ENCODE measurements around the gene PTK7. TPM values are rescaled to one million over a fixed set of nuclear protein-coding genes. Genes with fewer than 3 reads are reported as not detected.

Gene PTK7
- total and polyA plus RNA-seq, 2 of the 8 experiments (the other 6 are each of a cell fraction or from before 2014, with no cell fraction given) = 110 to 138 TPM

GRCh38 chr6:43123461-43124314 lies 47.6 kb downstream of the PTK7 start:
- no peaks in the 10 kb centered on the region for H3K36me3 ChIP-seq (ENCODE audit: control insufficient read depth in 2 of 4, insufficient read depth in 4 of 4, low read length in 3 of 4)
- H3K27me3 ChIP-seq (replicated peaks in 1 of 4; ENCODE audit: control insufficient read depth in 3 of 4, extremely low read depth in 1 of 4, insufficient read depth in 3 of 4, low read length in 3 of 4) = no peaks in the 10 kb centered on the region
- H3K56ac ChIP-seq (replicated peaks; ENCODE audit: insufficient read length, low read depth, low read length) = no peak overlapping the region
- H2AFZ ChIP-seq (ENCODE audit: low read length) = no peak overlapping the region
- H3K14ac ChIP-seq (ENCODE audit: insufficient read length) = peak overlapping the region; percentile 6
- FAIRE-seq (no peak), DNase-seq (ENCODE audit: low read depth in 1 of 2, low spot score in 2 of 2) (no peak)
- H4K5ac ChIP-seq (ENCODE audit: insufficient read length, low read depth, low read length) = no peak overlapping the region
- no peak overlapping the region; the same call in 1 of the 2 replicates for H4K8ac ChIP-seq (ENCODE audit: extremely low read depth, insufficient read depth, low read length)
- no peak overlapping the region; a peak in 2 of 4 replicates for H3K4me2 ChIP-seq (ENCODE audit: insufficient read depth in 1 of 2, low read depth in 2 of 2, low read length in 2 of 2)
- H2BK15ac ChIP-seq (ENCODE audit: low read length) = peak overlapping the region; percentile 9; the same call in 1 of the 2 replicates
- H2AK5ac ChIP-seq (ENCODE audit: low read depth, low read length) = peak overlapping the region; percentile 60; the same call in 1 of the 2 replicates
- H3K4ac ChIP-seq (replicated peaks; ENCODE audit: insufficient read length, low read depth, low read length) = no peak overlapping the region
- H3K27ac ChIP-seq (ENCODE audit: low read depth, low read length) = peak overlapping the region; percentile 52; the same call in 1 of the 2 replicates
- H3K4me1 ChIP-seq (replicated peaks in 1 of 4; ENCODE audit: control insufficient read depth in 3 of 4, insufficient read depth in 4 of 4, low read length in 3 of 4) = peaks cover 5 to 24% (median 13%) of the 10 kb centered on the region in 4 experiments
- H2BK20ac ChIP-seq (ENCODE audit: low read length) = no peak overlapping the region
- ChIA-PET CTCF (ENCODE audit: partially characterized antibody) (interaction anchor here (0.9 to 3.4 kb wide), 8 partner anchors 10 to 149 kb away, joined by 3 to 29 read pairs (median 6); partner anchors contain the start of gene PTK7), POLR2A (ENCODE audit: partially characterized antibody) (interaction anchor here (0.5 to 2.0 kb wide), 9 partner anchors 10 to 1128 kb away, joined by 3 to 5 read pairs (median 4); partner anchors contain the start of gene PEX6)
- H3K4me3 ChIP-seq (ENCODE audit: extremely low read depth in 1 of 4, insufficient read depth in 2 of 4, low read depth in 3 of 4, low read length in 4 of 4) = no peak overlapping the region
- peak overlapping the region; percentile 80 for H2BK5ac ChIP-seq (ENCODE audit: low read depth, low read length)
- H3K18ac ChIP-seq (ENCODE audit: extremely low read depth, low read length) = 0 out of 2 replicates have a peak overlapping the region, but pooled peaks have one; percentile 38
- H4K20me1 ChIP-seq (replicated peaks in 1 of 2; ENCODE audit: control insufficient read depth in 1 of 2, insufficient read depth in 2 of 2, low read length in 2 of 2) = peaks cover 7 to 13% of the 10 kb centered on the region in 2 experiments
- H3K9ac ChIP-seq (replicated peaks in 1 of 4; ENCODE audit: extremely low read depth in 1 of 4, low read depth in 3 of 4, low read length in 3 of 4) = no peak overlapping the region; a peak in 1 of 7 replicates
- H4K91ac ChIP-seq (replicated peaks; ENCODE audit: insufficient read length, low read length) = peak overlapping the region; percentile 64
- H3K9me3 ChIP-seq (ENCODE audit: insufficient read depth in 2 of 2, low read depth in 1 of 2, low read length in 1 of 2) = no peaks in the 10 kb centered on the region
- peaks cover 0 to 78% of the 10 kb centered on the region in 2 experiments; a peak in 3 of 4 replicates for H3K79me2 ChIP-seq (ENCODE audit: control insufficient read depth in 1 of 2, insufficient read depth in 2 of 2, low read length in 2 of 2)
- no peaks in the 10 kb centered on the region for H3K23me2 ChIP-seq (ENCODE audit: low read depth, low read length)
- no peak overlapping the region for H2BK120ac ChIP-seq (replicated peaks; ENCODE audit: low read depth, low read length)
- H3K23ac ChIP-seq (ENCODE audit: insufficient read length) = no peak overlapping the region
- H2BK12ac ChIP-seq (ENCODE audit: low read depth, low read length) = peak overlapping the region; percentile 80; the same call in 1 of the 2 replicates
- peaks cover 19% of the 10 kb centered on the region for H3K79me1 ChIP-seq (ENCODE audit: low read depth, low read length)
- WGBS, 2 experiments (ENCODE audit: extremely low coverage in 1 of 2, insufficient coverage in 1 of 2, insufficient read length in 1 of 2, insufficient replicate concordance in 2 of 2, low coverage in 1 of 2, low lambda C conversion rate in 2 of 2, missing lambda C conversion rate in 1 of 2) = 79% methylated on average over 23 of the region's 25 CpGs; no CpG with 5 or more reads in 1 of the 2 experiments
- TF ChIP-seq CBX5 (IDR thresholded peaks at IDR 0.05; ENCODE audit: low read depth, low read length) (no peak), BRCA1 (IDR thresholded peaks at IDR 0.05; ENCODE audit: low read depth, low read length) (no peak), PHF8 (conservative IDR thresholded peaks at IDR 0.05; ENCODE audit: low read depth, low read length) (no peak), CTBP2 (IDR thresholded peaks at IDR 0.05; ENCODE audit: borderline replicate concordance, insufficient read depth, insufficient read length, low read length) (no peak), MAFK (IDR thresholded peaks at IDR 0.05; ENCODE audit: low read depth, low read length) (no peak), BACH1 (IDR thresholded peaks at IDR 0.05; ENCODE audit: low read length) (no peak), POLR2A (IDR thresholded peaks at IDR 0.05; ENCODE audit: control extremely low read depth in 1 of 2, low read depth in 2 of 2, low read length in 2 of 2) (no peak), BCL11A (IDR thresholded peaks at IDR 0.05; ENCODE audit: low read depth in 2 of 2, low read length in 2 of 2) (no peak), TCF12 (IDR thresholded peaks at IDR 0.05; ENCODE audit: low read depth, low read length) (no peak), SIN3A (conservative IDR thresholded peaks at IDR 0.05 in 1 of 2, IDR thresholded peaks at IDR 0.05 in 1 of 2; ENCODE audit: low read depth in 1 of 2, low read length in 2 of 2) (no peak)
- TF ChIP-seq, protein P1, sequence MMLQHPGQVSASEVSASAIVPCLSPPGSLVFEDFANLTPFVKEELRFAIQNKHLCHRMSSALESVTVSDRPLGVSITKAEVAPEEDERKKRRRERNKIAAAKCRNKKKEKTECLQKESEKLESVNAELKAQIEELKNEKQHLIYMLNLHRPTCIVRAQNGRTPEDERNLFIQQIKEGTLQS (IDR thresholded peaks at IDR 0.05; ENCODE audit: insufficient read depth, low read depth, low read length) = no peak
